Measurements from ENCODE around the gene LYRM9. TPM values are rescaled to one million over a fixed set of nuclear protein-coding genes. Genes with fewer than 3 reads are reported as not detected.

LYRM9 gene
- total and polyA plus RNA-seq, 10 donors: 6.8 to 20.0 (median 15.4) TPM

GRCh38 chr17:27862004-27862403 is 31.2 kb downstream of the LYRM9 start:
- 91 to 97% (median 94%) methylated on average over 4 of the region's 4 CpGs for WGBS, 5 donors
- intact Hi-C loops (cut with DNase I; ENCODE audit: low total_unique reads): no loop called here
- no peaks in the 10 kb centered on the region for H3K36me3 ChIP-seq
- TF ChIP-seq POLR2AphosphoS5 (IDR thresholded peaks at IDR 0.05) (no peak), CTCF (IDR thresholded peaks at IDR 0.05 in 8 of 11, conservative IDR thresholded peaks at IDR 0.05 in 3 of 11) (no peak), POLR2A (IDR thresholded peaks at IDR 0.05) (no peak)
- no peak for DNase-seq
- no peaks in the 10 kb centered on the region for H3K9me3 ChIP-seq
- H3K4me3 ChIP-seq: no peak overlapping the region
- no peaks in the 10 kb centered on the region for H3K27me3 ChIP-seq (replicated peaks in 1 of 7)
- no peaks in the 10 kb centered on the region for H3K4me1 ChIP-seq
- no peak overlapping the region for H3K27ac ChIP-seq

GRCh38 chr17:27860971-27861664 is 32.0 kb downstream of the LYRM9 start:
- H3K9me3 ChIP-seq: no peaks in the 10 kb centered on the region
- no peaks in the 10 kb centered on the region for H3K27me3 ChIP-seq (replicated peaks in 1 of 7)
- H3K27ac ChIP-seq: no peak overlapping the region
- no peak for TF ChIP-seq POLR2AphosphoS5 (IDR thresholded peaks at IDR 0.05)
- no peak overlapping the region for H3K4me3 ChIP-seq
- 88 to 93% (median 88%) methylated on average over 3 of the region's 3 CpGs for whole genome bisulfite sequencing, 5 donors
- no peaks in the 10 kb centered on the region for H3K4me1 ChIP-seq
- intact Hi-C loops (cut with DNase I; ENCODE audit: low total_unique reads): no loop called here
- no peaks in the 10 kb centered on the region for H3K36me3 ChIP-seq
- DNase-seq: no peak

- H3K4me1 ChIP-seq: no peaks in the 10 kb centered on the region
- no peaks in the 10 kb centered on the region for H3K9me3 ChIP-seq
- WGBS, 5 donors: 83 to 92% (median 87%) methylated on average over 6 of the region's 6 CpGs
- H3K27me3 ChIP-seq (replicated peaks in 1 of 7): no peaks in the 10 kb centered on the region
- TF ChIP-seq CTCF (IDR thresholded peaks at IDR 0.05 in 8 of 11, conservative IDR thresholded peaks at IDR 0.05 in 3 of 11): no peak
- H3K27ac ChIP-seq: no peak overlapping the region
- no peak for DNase-seq
- H3K4me3 ChIP-seq: no peak overlapping the region
- no peaks in the 10 kb centered on the region for H3K36me3 ChIP-seq
- intact Hi-C loops (cut with DNase I; ENCODE audit: low total_unique reads): no loop called here
Measured at GRCh38 chr17:27858621-27859305, 34.4 kb downstream of the LYRM9 start.

- intact Hi-C loops (cut with DNase I; ENCODE audit: low total_unique reads): no loop called here
- no peak overlapping the region for H3K27ac ChIP-seq
- DNase-seq: no peak
- no peak for TF ChIP-seq POLR2A (IDR thresholded peaks at IDR 0.05)
- no peak for TF ChIP-seq CTCF (IDR thresholded peaks at IDR 0.05 in 8 of 11, conservative IDR thresholded peaks at IDR 0.05 in 3 of 11)
- TF ChIP-seq POLR2AphosphoS5 (IDR thresholded peaks at IDR 0.05): no peak
- WGBS, 5 donors: 67 to 78% (median 75%) methylated on average over 5 of the region's 5 CpGs
- H3K4me3 ChIP-seq: no peak overlapping the region
- peaks cover 0 to 3% (median 0%) of the 10 kb centered on the region in 7 donors for H3K27me3 ChIP-seq (replicated peaks in 1 of 7)
- no peaks in the 10 kb centered on the region for H3K4me1 ChIP-seq
- H3K36me3 ChIP-seq: no peaks in the 10 kb centered on the region
- no peaks in the 10 kb centered on the region for H3K9me3 ChIP-seq
Measured at GRCh38 chr17:27856676-27857432, 36.3 kb downstream of the LYRM9 start.
